Liver (tissue), 9 donors: Measurements from ENCODE around the gene ATXN1. TPM values are rescaled to one million over a fixed set of nuclear protein-coding genes. Genes with fewer than 3 reads are reported as not detected.

ENCODE experiments used
- DNase-seq: peaks from one replicate; pipeline ENCODE4 v3.0.0-alpha.2; 2017; ENCODE audit warnings: low spot score
- H3K27ac ChIP-seq, 2 donors: one replicate each; pipeline ENCODE4 v1.7.0; 2013; ENCODE audit warnings: inconsistent platforms in 2 of 2, low read length in 2 of 2, control low read depth in 1 of 2, low read depth in 1 of 2, mild to moderate bottlenecking in 1 of 2
- H3K27me3 ChIP-seq, 4 donors: one replicate each; pipeline versions ENCODE4 v1.6.1 to v1.7.0; 2013; ENCODE audit warnings: low read length in 3 of 4, inconsistent platforms in 1 of 4, mild to moderate bottlenecking in 1 of 4, moderate library complexity in 1 of 4; ENCODE audit not compliant: control insufficient read depth in 4 of 4, insufficient read depth in 4 of 4
- H3K36me3 ChIP-seq, 4 donors: one replicate each; pipeline versions ENCODE4 v1.6.1 to v1.7.0; 2013; ENCODE audit warnings: low read length in 3 of 4, mild to moderate bottlenecking in 3 of 4, low read depth in 1 of 4, moderate library complexity in 1 of 4; ENCODE audit not compliant: control insufficient read depth in 4 of 4, insufficient read depth in 3 of 4
- H3K4me1 ChIP-seq, 4 donors: one replicate each; pipeline versions ENCODE4 v1.6.1 to v1.7.0; 2013; ENCODE audit warnings: low read length in 3 of 4, mild to moderate bottlenecking in 3 of 4, moderate library complexity in 1 of 4; ENCODE audit not compliant: control insufficient read depth in 4 of 4, insufficient read depth in 4 of 4
- H3K4me3 ChIP-seq, 3 donors: one replicate each; pipeline versions ENCODE4 v1.6.1 to v1.7.0; 2013; ENCODE audit warnings: low read length in 3 of 3, control low read depth in 1 of 3, low read depth in 1 of 3, mild to moderate bottlenecking in 1 of 3
- H3K9ac ChIP-seq, 2 donors: one replicate each; pipeline ENCODE4 v1.7.0; 2013; ENCODE audit warnings: low read length in 2 of 2, mild to moderate bottlenecking in 2 of 2, moderate library complexity in 2 of 2, control low read depth in 1 of 2, low read depth in 1 of 2
- H3K9me3 ChIP-seq, 4 donors: one replicate each; pipeline versions ENCODE4 v1.6.1 to v1.7.0; 2013; ENCODE audit warnings: low read length in 3 of 4; ENCODE audit not compliant: control insufficient read depth in 4 of 4
- CTCF ChIP-seq: fragments of 150-350 bp; IDR thresholded peaks from 2 replicates; pipeline ENCODE4 v1.5.1; 2017; ENCODE audit warnings: improper control_type of control experiment, low read depth, low read length; ENCODE audit not compliant: missing input control
- EGR1 ChIP-seq, 2 donors: IDR thresholded peaks; 2 replicates each; pipeline ENCODE4 v1.6.1; 2016 to 2018; ENCODE audit warnings: antibody characterized with exemption in 2 of 2, low read depth in 2 of 2
- FOXA1 ChIP-seq: IDR thresholded peaks from 2 replicates; pipeline ENCODE4 v1.6.1; 2016; ENCODE audit warnings: antibody characterized with exemption
- GABPA ChIP-seq, 2 donors: IDR thresholded peaks in 1 of 2; conservative IDR thresholded peaks in 1 of 2; 2 replicates each; pipeline ENCODE4 v1.6.1; 2016; ENCODE audit warnings: antibody characterized with exemption in 2 of 2, mild to moderate bottlenecking in 1 of 2, moderate library complexity in 1 of 2
- HNF4A ChIP-seq, 2 donors: conservative IDR thresholded peaks; 2 replicates each; pipeline ENCODE4 v1.6.1; 2016; ENCODE audit warnings: antibody characterized with exemption in 2 of 2, mild to moderate bottlenecking in 2 of 2
- JUND ChIP-seq, 2 donors: IDR thresholded peaks; 2 replicates each; pipeline ENCODE4 v1.6.1; 2016; ENCODE audit warnings: antibody characterized with exemption in 2 of 2
- MAX ChIP-seq: IDR thresholded peaks from 2 replicates; pipeline ENCODE4 v1.6.1; 2016; ENCODE audit warnings: antibody characterized with exemption
- NR2F2 ChIP-seq: IDR thresholded peaks from 2 replicates; pipeline ENCODE4 v1.6.1; 2016; ENCODE audit warnings: antibody characterized with exemption
- RAD21 ChIP-seq, 2 donors: IDR thresholded peaks; 2 replicates each; pipeline ENCODE4 v1.6.1; 2016; ENCODE audit warnings: antibody characterized with exemption in 2 of 2, mild to moderate bottlenecking in 2 of 2
- RXRA ChIP-seq, 2 donors: IDR thresholded peaks; 2 replicates each; pipeline ENCODE4 v1.6.1; 2017 to 2018; ENCODE audit warnings: antibody characterized with exemption in 2 of 2, mild to moderate bottlenecking in 1 of 2
- SP1 ChIP-seq: IDR thresholded peaks from 2 replicates; pipeline ENCODE4 v1.6.1; 2018; ENCODE audit warnings: antibody characterized with exemption, mild to moderate bottlenecking
- TAF1 ChIP-seq: conservative IDR thresholded peaks from 2 replicates; pipeline ENCODE4 v1.6.1; 2016; ENCODE audit warnings: antibody characterized with exemption, mild to moderate bottlenecking
- YY1 ChIP-seq: IDR thresholded peaks from 2 replicates; pipeline ENCODE4 v1.6.1; 2016; ENCODE audit warnings: antibody characterized with exemption, mild to moderate bottlenecking
- ZBTB33 ChIP-seq: IDR thresholded peaks from 2 replicates; pipeline ENCODE4 v1.6.1; 2016; ENCODE audit warnings: antibody characterized with exemption
- WGBS: extraction: QIAGEN DNeasy Blood & Tissue Kit; methylation state at CpG from one replicate; pipeline ENCODE4 v1.1.7; 2013; 5-methylcytosine and 5-hydroxymethylcytosine counted together
- polyA plus RNA-seq, 2 donors: library from polyadenylated mRNA; stranded (reverse) in 1 of 2; unstranded in 1 of 2; fragments of 200-250 nt in 1 of 2; fragments of >200 nt in 1 of 2; fragmentation: Nextera tagmentation in 1 of 2; extraction: Ambion mirVana in 1 of 2; gene quantifications; one replicate each; pipeline versions ENCODE4 v1.2.1 to v1.2.3, GENCODE V29; 2013 to 2015
- total RNA-seq, 2 donors: library from RNA; depleted of rRNA; stranded (reverse); fragments of >200 nt; gene quantifications; one replicate each; pipeline ENCODE4 v1.2.3, GENCODE V29; 2014
- TF ChIP-seq, protein P1 (sequence below): IDR thresholded peaks from 2 replicates; pipeline ENCODE4 v1.6.1; 2016; ENCODE audit warnings: antibody characterized with exemption
- donor health status: healthy.
- donor health status: healthy.
- donor health status: healthy.
- donor health status: healthy.
- donor health status: healthy.

The ATXN1 gene
- total and polyA plus RNA-seq, 4 donors, result 4.3 to 29.7 (median 8.2) TPM

DNA sequence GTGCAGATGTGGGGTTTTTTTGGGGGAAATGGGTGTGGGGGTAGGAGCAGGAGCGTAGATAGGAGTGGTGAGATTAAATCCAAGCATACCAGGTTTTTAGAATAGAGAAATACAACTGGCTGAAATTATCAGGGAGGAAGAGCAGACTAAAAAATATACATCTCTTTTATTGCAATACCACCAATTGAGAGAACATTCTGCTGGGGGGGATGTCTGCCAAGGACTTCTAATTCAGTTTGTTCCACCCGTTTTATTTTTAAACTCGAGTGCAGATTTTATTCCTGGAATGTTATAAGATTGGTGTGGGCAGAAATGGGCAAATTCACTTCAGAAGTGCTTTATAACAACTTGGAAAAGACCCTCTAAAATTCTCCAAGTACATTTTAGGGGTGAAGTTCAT is 330.2 kb downstream of the ATXN1 start:
- Histone ChIP-seq H3K36me3 (peaks cover 0 to 6% (median 2%) of the 10 kb centered on the region in 4 donors), H3K4me1 (no peaks in the 10 kb centered on the region), H3K4me3 (no peak overlapping the region), H3K27me3 (no peaks in the 10 kb centered on the region), H3K9me3 (no peaks in the 10 kb centered on the region), H3K9ac (no peak overlapping the region), H3K27ac (no peak overlapping the region)
- no peak for DNase-seq
- TF ChIP-seq SP1 (no peak), GABPA (IDR thresholded peaks at IDR 0.05 in 1 of 2, conservative IDR thresholded peaks at IDR 0.05 in 1 of 2) (no peak), NR2F2 (no peak), ZBTB33 (no peak), MAX (no peak)
- WGBS, result 84% methylated on average over 3 of the region's 3 CpGs

DNA sequence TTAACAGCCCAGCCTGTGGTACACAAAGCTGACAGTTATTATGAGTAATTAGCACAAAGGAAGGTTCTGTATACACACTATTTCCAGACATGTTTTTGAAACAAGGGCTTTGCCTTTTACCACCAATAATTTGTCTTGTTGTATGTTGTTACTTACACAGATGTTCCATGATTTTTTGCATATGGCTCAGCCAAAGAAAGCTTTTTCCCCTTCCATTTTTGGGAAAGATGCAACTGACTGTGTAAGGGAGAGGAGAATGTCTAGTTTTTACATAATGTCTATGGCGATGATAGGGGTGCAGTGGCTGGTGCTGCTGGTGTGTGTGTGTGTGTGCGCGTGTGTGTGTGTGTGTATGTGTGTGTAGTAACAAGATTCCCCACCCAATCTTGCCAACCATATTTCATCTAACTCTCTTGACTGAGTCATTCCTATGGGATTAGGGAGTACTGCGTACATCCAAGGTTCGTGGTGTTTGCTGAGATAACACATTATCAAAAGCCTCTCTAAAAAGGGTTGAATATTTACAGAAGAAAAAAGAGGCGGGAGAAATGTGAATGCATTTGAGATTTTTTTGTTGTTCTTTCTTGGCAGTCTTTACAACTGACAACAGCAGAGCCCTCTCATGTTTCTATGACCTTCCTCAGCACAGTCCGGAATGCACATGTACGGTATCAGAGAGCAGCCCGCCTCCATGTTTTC is 330.7 kb downstream of the ATXN1 start:
- Histone ChIP-seq H3K27me3 (no peaks in the 10 kb centered on the region), H3K4me1 (no peaks in the 10 kb centered on the region), H3K4me3 (no peak overlapping the region), H3K27ac (no peak overlapping the region), H3K9ac (no peak overlapping the region), H3K36me3 (peaks cover 0 to 6% (median 2%) of the 10 kb centered on the region in 4 donors), H3K9me3 (no peaks in the 10 kb centered on the region)
- 87% methylated on average over 9 of the region's 9 CpGs for WGBS
- TF ChIP-seq TAF1 (no peak), RAD21 (IDR thresholded peaks at IDR 0.05) (no peak), CTCF (no peak), ZBTB33 (no peak), HNF4A (conservative IDR thresholded peaks at IDR 0.05) (no peak), MAX (no peak), FOXA1 (no peak), EGR1 (IDR thresholded peaks at IDR 0.05; ENCODE audit: low read depth in 2 of 2) (no peak), JUND (IDR thresholded peaks at IDR 0.05) (no peak), NR2F2 (no peak), YY1 (no peak), GABPA (IDR thresholded peaks at IDR 0.05 in 1 of 2, conservative IDR thresholded peaks at IDR 0.05 in 1 of 2) (no peak), RXRA (IDR thresholded peaks at IDR 0.05) (no peak)
- TF ChIP-seq, protein P1, sequence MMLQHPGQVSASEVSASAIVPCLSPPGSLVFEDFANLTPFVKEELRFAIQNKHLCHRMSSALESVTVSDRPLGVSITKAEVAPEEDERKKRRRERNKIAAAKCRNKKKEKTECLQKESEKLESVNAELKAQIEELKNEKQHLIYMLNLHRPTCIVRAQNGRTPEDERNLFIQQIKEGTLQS, result no peak
- DNase-seq, result no peak
